C1 segment of cervical spinal cord (tissue), 14 donors: Measurements from ENCODE around the gene C4orf36.
"Not testable (repeated sequence)": the region's sequence is repeated elsewhere in the genome, so short reads cannot be mapped to it uniquely, and the experiment has no call there.

Experiments used
- DNase-seq, 14 donors: peaks; one replicate each; lab custom pipeline; 2025; lab: John Stamatoyannopoulos, UW

C4orf36 gene

DNA sequence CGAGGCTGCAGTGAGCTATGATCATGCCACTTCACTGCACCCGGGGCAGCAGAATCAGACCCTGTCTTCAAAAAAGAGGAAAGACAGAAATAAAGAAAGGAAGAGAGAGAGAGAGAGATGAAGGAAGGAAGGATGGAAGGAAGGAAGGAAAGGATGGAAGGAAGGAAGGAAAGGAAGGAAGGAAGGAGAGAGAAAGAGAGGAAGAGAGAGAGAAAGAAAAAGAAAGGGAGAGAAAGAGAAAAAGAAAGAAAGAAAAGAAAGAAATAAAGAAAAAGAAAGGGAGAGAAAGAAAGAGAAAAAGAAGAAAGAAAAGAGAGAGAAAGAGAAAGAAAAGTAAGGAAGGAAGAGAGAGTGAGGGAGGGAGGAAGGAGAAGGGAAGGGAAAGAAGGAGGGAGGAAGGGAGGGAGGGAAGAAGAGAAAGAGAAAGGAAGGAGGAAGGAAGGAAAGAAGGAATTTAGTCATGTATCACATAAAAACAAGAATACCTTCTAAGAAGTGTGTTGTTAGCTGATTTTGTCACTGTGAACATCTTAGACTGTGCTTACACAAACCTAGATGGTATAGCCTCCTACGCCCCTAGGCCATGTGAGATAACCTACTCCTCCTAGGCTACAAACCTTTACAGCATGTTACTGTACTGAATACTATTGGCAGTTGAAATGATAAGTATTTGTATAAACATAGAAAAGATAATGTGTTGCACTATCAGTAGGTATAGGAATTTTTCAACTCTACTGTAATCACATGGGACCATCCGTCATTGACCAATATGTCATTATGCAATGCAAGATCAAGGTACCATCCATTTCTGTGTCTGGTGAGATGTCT lies 25.2 kb upstream of the C4orf36 start:
- no peak for DNase-seq

DNA sequence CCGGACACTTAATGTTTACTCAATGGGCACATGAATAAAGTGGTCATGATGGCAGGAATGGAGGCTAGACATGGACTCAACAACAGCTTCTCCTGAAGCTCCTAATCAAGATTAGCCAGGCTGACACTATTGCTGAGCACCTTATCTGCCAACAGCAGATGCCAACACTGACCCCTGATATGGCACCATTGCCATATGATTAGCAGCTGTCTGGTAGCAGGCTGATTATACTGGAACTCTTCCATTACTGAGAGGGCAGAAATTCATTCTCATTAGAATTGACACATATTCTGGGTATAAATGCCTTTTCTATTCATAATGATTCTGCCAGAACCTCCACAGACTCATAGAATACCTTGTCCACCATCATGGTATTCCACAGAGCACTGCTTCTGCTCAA lies 24.2 kb upstream of the C4orf36 start:
- DNase-seq = no peak

DNA sequence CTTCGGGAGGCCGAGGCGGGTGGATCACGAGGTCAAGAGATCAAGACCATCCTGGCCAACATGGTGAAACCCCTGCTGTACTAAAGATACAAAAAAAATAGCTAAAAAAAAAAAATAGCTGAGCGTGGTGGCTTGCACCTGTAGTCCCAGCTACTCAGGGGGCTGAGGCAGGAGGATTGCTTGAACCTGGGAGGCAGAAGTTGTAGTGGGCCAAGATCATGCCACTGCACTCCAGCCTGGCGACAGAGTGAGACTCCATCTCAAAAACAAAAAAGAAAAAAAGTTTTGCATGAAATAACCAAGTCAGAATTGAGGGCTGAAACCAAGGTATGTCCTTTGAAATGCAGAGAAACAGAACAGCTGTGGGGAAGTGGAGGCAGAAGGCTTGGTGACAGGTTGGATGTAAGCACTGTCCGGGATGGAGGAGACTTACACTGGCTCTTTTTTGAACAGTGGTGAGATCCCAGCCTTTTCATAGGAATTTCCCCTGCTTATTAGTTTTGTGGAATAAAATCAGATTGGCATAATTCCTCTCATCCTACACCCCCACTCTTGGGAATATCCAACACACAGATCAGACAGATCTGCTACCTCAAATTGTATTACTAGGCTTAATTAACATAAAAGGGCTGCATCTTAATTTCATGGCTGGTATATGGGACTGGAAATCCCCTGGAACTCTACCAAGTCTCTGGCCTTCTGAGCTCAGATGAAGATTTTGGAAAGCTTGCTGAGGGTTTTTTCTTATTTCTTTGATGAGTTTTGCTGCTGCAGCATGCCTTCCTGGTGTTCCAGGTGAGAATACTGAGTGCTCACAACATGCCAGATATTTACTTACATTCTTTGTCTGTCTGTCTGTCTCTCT lies 18.8 kb upstream of the C4orf36 start:
- DNase-seq = no peak

DNA sequence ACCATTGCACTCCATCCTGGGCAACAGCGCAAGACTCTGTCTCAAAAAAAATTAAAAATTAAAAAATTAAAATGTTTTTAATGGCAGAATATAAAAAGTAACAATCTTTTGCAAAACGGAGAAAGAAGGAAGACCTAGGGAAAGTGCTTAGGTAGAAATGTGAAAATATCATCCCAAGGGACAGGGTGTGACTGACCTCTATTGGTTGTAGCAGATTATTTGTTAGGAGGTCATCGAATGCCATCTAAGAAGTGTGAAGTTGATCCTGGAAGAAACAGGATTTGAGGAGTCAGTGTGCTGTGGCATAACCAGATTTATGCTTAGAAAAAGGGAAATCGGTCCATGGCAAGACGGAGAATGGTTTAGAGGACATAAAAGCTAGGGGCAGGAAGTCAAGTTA lies 18.1 kb upstream of the C4orf36 start:
- no peak for DNase-seq

DNA sequence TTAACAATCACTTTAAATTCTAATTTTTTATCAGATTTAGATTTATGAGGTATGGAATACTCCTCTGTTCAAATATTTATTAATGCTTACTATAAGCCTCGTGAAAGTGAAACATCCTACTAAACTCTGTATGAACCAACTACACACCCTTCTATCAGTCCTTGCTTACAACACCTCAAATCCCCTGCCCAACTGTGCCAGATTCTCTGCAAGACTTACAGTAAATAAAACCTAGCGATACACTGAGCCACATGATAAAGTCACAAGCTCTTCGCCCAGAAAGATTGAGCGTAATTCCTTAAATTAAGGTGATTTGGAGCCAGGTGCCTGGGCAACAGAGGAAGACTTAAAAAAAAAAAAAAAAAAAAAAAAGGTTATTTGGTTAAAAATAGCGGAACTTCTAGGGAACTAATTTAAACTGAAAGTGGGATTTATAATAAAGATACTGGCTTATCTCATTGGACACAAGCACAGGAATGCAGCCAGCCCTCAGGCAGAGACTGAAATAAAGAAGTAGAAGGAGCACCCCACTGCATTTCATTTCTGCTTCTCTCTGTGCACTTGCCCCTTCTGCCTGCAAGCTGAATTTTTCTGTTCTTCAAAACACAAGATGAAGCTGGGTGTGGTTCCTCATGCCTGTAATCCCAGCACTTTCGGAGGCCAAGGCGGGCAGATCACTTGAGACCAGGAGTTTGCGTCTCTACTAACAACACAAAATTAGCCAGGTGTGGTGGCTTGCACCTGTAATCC lies 17.5 kb upstream of the C4orf36 start:
- DNase-seq = no peak

DNA sequence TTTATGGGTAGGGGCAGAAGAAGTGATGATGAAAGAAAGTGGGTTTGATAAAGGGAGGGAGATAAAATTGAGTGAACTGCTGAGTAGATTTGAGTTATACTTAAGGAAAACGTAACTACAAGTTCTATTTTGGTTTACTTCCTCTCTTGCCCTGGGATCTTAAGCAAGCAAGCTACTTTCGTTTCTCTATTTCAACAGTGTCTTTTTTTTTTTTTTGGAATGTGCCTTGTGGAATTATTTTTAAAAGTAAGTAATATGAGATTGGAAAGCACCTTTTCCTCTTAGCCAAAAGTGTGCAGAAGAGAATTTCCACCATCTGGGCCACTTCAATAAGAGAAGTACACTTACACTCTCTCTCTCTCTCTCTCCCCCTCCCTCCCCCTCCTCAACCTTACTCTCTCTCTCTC lies 16.0 kb upstream of the C4orf36 start:
- DNase-seq = no peak

DNA sequence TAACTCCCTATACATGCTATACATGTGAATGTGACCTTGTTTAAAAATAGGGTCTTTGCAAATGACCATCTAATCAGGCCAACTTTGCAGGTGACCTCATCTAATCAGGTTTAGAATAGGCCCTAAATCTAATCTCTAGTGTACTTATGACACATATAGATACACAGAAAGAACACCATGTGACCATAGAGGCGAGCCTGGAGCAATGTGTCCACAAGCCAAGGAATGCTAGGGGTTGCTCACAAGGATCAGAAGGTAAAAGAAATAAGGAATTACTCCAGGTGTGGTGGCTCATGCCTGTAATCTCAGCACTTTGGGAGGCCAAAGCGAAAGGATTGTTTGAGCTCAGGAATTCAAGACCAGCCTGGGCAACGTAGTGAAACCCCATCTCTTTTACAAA lies 9.6 kb upstream of the C4orf36 start:
- no peak for DNase-seq

DNA sequence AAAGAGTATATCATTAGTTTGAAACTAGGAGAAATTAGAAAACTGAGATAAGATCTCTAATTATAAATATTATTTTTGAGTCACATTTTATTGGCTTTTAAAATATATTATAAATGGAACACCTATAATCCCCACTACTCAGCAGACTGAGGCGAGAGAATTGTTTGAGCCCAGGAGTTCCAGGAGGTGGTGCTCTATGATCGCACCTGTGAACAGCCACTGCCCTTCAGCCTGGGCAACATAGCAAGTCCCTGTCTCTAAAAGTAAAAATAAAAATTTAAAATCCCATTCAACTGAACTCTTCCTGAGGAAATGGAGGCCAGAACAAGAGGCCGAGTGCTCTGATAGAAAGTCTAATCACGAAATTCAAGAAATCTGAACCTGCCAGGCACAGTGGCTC lies 6.3 kb upstream of the C4orf36 start:
- DNase-seq = no peak

DNA sequence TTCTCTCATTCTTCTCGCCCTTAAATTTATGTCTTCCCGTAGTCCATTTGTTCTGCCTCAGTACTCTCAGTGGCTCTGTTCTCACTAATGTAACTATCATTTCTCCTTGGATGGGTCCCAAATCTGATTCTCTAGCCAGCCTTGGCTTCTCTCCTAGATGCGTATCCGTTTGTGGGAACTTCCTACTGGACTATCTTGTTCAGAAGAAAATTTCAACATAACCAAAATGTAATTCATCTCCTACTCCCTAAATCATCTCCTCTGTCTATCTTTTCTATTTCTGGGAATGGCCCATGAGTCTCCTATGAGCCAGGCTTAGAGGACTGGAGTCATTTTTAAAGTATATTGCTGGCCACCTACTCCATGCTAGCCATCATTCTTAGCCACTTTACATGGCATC lies 4.4 kb upstream of the C4orf36 start:
- no peak for DNase-seq

DNA sequence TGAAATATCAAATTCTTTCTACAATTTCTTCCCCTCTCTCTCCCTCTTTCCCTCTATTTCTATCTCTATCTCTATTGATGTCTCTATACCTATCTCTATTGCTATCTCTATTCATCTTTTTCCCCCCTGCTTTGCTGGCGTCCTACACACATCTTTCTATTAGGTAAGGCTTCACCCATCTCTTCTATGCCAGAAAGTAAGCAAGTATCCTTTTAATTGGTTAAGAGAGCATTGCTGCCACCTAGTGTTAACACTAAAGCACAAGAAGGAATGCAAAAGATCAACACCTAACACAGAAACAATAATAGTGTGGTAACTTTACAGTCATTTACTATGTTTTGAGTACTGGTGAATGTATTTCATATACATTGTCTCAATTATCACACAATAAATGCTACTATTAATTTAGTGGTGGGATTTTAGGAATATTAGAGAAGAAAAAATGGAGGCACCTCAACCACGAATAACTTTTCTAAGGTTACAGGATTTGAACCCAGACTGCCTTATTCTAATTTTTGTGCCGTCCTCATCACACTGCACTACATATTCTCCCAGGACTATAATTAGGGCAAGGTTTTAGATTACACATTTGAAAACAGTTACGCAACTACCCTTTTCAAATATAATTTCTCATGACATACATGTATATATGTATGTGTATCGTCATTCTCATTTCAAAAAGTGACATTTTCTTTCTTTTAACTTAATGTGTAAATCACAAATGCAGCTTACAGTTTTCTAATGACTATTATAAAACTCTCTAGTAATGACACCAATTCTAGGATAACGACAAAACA lies 3.7 kb upstream of the C4orf36 start:
- peak in 2 of 14 donors; percentile 17 to 52 for DNase-seq

DNA sequence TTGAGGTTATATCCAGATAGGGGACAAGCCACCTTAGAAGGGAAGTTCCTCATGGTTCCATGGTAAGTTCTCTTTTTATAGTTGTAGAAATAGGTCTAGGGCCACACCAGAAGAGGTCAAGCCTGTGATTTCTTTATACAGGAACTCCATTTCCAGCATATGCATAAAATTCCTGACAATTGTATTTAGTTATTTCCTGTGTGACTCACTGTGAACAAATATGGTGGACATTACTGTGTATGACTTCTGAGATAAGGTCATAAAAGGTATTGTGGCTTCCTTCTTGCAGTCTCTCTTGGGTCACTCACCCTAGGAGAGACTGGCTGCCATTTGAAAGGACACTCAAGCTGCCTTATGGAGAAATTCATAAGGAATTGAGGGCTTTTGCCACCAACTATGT lies 2.2 kb upstream of the C4orf36 start:
- no peak for DNase-seq

DNA sequence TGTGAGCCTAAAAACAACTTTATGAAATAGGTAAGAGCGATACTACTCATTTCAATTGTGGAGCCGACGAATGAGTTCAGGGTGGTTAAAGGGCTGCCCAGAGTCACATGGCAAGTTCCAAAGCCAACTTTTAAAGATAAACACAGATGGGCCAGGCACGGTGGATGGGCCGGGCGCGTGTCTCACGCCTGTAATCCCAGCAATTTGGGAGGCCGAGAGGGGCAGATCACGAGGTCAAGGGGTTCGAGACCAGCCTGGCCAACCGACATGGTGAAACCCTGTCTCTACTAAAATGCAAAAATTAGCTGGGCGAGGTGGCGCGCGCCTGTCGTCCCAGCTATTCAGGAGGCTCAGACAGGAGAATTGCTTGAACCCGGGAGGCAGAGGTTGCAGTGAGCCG lies 914 bp upstream of the C4orf36 start:
- DNase-seq = no peak

DNA sequence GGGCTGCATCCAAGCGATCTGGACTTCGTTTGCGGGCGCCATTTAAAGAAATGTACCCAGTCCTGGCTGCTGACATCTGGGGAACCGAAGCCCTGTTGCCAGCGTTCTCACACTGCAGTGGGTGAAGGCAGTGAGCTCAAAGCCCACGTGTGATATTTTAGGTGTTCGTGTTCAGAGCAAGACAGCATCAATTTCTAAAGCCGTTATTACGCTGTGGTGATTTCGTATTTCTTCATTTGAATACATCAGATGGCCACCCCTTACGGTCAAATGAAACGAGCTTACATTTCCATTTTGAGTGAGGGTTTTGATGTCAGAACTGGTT lies 376 bp upstream of the C4orf36 start:
- DNase-seq = peak in 1 of 14 donors; percentile 33

DNA sequence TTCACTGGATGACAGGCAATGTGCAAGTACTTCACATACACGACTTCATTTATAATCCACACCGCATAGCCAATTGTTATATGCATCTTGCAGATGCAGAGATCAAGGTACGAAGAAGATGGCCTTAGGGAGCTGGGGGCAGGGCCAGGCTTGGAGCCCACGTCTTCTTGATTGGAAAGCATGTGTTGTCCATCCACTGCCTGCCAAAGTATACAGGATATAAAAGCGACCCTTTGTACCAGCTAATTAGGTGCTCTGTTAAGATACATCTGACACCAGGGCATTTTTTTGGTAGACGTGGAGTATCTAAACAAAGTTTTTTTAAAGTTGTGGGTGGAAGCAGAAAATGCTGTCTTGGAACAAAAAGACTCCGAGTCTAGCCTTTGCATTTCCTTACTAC lies 1.4 kb downstream of the C4orf36 start:
- DNase-seq = no peak

DNA sequence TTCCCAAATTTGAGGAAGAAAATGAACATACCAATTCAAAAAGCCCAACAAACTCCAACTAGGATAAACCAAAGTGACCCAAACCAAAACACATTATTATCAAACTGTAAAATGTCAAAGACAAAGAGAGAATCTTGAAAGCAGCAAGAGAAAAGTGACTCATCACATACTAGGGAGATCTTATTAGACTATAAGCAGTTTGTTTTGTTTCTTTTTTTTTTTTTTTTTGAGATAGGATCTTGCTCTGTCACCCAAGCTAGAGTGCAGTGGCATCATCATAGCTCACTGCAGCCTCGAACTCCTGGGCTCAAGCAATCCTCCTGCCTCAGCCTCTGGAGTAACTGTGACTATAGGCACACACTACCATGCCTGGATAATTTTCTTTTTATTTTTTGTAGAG lies 12.6 kb downstream of the C4orf36 start:
- no peak for DNase-seq

DNA sequence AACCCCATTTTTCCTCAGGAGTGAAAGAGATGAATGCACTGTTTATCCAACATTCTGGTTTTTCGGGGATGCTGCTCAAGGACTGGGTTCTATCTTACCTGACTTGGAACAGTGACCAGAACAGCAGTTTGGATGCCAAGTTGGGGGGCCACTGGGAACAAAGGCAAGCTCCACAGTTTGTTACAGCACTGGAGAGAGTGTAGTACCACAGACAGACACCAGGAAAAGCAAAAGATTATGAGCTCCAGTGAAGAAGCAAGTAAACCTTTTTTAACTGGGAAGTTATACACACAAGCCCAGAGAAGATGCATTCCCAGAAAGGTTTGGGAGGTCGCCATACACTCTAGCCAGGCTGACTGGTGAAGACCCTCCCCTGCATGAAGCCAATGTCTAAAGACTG lies 13.6 kb downstream of the C4orf36 start:
- DNase-seq = no peak

DNA sequence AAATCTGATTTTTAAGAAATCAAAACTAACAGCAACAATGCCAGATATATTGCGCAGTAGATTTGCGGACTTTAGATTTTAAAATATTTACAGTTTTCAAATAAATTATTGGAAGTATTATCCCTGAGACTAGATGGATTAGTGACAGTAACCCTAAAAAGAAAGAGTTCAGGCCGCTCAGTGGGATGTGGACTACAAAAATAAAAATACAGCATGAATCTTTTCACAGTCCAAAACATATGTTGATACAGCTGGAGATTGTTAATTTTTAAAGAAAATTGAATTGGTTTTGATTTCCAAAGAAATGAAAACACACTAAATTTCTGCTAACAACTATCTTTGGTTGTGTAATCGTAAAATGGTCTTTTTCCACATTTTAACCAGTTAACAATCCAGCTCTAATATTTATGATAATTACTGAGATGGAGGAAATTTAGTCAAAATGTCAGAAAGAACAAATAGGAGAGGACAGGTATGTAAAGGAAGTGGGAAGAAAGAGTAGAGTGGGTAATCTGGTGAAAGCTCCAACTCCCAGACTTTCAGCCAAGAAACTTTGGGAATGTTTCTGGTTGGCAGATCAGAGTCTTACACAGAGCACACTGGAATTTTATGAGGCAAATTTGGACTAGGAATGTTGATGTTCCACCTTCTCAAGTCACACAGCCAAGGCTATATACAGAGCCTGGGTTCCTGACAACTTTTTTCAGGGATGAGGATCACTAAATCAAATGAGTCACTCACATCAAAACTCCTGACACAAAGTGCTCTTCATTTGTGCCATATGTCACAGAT lies 15.1 kb downstream of the C4orf36 start:
- no peak for DNase-seq

DNA sequence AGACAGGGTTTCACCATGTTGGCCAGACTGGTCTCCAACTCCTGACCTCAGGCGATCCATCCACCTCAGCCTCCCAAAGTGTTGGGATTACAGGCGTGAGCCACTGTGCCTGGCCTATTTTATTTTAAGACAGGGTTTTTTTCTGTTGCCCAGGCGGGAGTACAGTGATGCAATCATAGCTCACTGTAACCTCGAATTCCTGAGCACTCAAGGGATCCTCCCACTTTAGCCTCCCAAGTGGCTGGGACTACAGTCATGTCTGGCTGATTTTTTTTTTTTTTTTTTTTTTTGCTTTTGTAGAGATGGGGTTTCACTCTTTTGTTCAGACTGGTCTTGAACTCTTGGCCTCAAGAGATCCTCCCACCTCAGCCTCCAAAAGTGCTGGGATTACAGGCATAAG lies 16.8 kb downstream of the C4orf36 start:
- not testable (repeated sequence) for DNase-seq

DNA sequence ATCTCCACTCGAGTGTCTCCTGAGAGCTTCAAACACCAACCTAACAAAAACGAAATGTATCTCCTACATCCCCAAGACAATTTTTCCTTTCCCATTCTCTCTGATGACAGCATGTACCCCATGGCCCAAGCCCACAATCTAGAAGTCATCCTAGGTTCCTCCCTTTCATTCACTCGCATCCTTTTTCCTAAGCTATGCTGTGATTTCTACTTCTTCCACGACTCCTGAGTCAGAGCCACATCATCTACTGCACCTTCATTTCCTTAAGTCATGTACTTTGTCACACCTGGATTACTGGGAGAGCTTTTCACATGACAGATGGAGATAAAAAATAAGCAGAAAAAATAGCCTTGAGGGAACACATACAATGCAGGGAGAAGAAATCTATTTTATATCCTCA lies 20.1 kb downstream of the C4orf36 start:
- no peak for DNase-seq

DNA sequence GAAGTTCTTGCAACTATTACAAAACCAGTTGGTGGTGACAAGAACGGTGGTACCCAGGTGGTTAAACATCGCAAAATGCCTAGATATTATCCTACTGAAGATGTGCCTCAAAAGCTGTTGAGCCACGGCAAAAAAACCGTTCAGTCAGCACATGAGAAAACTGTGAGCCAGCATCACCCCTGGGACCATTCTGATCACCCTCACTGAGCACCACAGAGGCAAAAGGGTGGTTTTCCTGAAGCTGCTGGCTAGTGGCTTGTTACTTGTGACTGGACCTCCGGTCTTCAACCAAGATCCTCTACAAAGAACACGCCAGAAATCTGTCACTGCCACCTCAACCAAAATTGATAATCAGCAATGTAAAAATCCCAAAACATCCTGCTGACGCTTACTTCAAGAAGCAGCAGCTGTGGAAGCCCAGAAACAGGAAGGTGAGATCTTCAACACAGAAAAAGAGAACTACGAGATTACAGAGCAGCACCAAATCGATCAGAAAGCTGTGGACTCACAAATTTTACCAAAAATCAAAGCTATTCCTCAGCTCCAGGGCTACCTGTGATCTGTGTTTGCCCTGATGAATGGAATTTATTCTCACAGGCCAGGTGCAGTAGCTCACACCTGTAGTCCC lies 21.7 kb downstream of the C4orf36 start:
- no peak for DNase-seq
